HUES6 (cell line): ENCODE measurements around the gene SOX1.

ENCODE experiments used
- H3K27ac ChIP-seq: 2 replicates; pipeline ENCODE4 v1.7.0; 2013; ENCODE audit warnings: low read depth, mild to moderate bottlenecking, low read length, inconsistent platforms
- H3K27me3 ChIP-seq: 2 replicates; pipeline ENCODE4 v1.6.1; 2013; ENCODE audit warnings: low read length; ENCODE audit not compliant: control insufficient read depth, insufficient read depth
- H3K36me3 ChIP-seq: 2 replicates; pipeline ENCODE4 v1.6.1; 2013; ENCODE audit warnings: low read length; ENCODE audit not compliant: control insufficient read depth, insufficient read depth
- H3K4me1 ChIP-seq: 2 replicates; pipeline ENCODE4 v1.6.1; 2013; ENCODE audit warnings: low read length; ENCODE audit not compliant: control insufficient read depth, insufficient read depth
- H3K4me3 ChIP-seq: 2 replicates; pipeline ENCODE4 v1.5.1; 2013; ENCODE audit warnings: low read depth, low read length
- H3K9ac ChIP-seq: one replicate; pipeline ENCODE4 v1.6.1; 2013; ENCODE audit warnings: mild to moderate bottlenecking, low read length
- H3K9me3 ChIP-seq: 2 replicates; pipeline ENCODE4 v1.6.1; 2013; ENCODE audit warnings: low read depth, low read length; ENCODE audit not compliant: control insufficient read depth, insufficient read depth

The SOX1 gene

DNA sequence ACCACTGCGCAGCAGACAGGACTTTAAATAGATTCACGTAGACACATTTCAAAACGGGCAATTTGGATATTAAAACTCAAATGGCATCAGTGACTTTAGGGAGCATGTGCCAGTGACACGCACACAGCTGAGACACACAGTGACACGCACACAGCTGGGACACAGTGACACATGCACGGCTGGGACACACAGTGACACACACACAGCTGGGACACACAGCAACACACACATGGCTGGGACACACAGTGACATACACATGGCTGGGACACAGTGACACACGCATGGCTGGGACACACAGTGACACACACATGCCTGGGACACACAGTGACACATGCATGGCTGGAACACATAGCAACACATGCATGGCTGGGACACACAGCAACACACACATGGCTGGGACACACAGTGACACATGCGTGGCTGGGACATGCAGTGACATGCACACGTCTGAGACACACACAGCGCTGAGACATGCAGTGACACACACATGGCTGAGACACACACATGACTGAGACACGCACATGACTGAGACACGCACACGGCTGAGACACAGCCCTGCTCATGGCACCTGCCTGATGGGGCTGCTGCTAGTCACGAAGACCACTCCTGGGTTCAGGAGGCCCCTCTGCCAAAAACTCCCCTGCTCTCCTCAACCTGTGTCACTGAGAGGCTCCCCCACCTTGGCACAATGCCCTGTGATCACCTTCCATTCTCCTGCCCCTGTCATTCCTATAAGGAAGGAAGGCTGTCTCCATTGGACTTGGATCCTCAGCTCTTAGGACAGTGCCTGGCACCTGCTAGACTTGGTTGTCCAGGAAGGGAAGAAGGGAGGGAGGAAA is 52.5 kb downstream of the SOX1 start:
- Histone ChIP-seq H3K27me3 (peaks cover 19% of the 10 kb centered on the region; the same call in 1 of the 2 replicates), H3K4me1 (no peaks in the 10 kb centered on the region), H3K9me3 (no peaks in the 10 kb centered on the region), H3K27ac (no peak overlapping the region), H3K9ac (no peak overlapping the region), H3K4me3 (no peak overlapping the region), H3K36me3 (no peaks in the 10 kb centered on the region)

- H3K27me3 ChIP-seq = peaks cover 19% of the 10 kb centered on the region; the same call in 1 of the 2 replicates
- H3K36me3 ChIP-seq = no peaks in the 10 kb centered on the region
- no peaks in the 10 kb centered on the region for H3K9me3 ChIP-seq
- no peaks in the 10 kb centered on the region for H3K4me1 ChIP-seq
- no peak overlapping the region for H3K4me3 ChIP-seq
- H3K27ac ChIP-seq = no peak overlapping the region
- H3K9ac ChIP-seq = no peak overlapping the region
Observed at GRCh38 chr13:112120031-112120373, 53.1 kb downstream of the SOX1 start.
